HepG2 (cell line): ENCODE data around the gene ACADVL. TPM values are rescaled to one million over a fixed set of nuclear protein-coding genes. Genes with fewer than 3 reads are reported as not detected.

Source experiments
- ARID5B ChIP-seq: IDR thresholded peaks from 2 replicates; pipeline ENCODE4 v1.4.0; 2020; ENCODE audit warnings: mild to moderate bottlenecking, missing genetic modification reagents
- CSRNP2 ChIP-seq: sonication (generic); formaldehyde crosslinking; conservative IDR thresholded peaks from 2 replicates; pipeline ENCODE4 v1.8.0; 2022; ENCODE audit warnings: low read depth, missing genetic modification reagents
- GATAD1 ChIP-seq: IDR thresholded peaks from 2 replicates; pipeline ENCODE4 v1.6.1; 2016; ENCODE audit warnings: missing genetic modification reagents, missing compliant biosample characterization
- GRHL1 ChIP-seq: sonication (generic); formaldehyde crosslinking; conservative IDR thresholded peaks from 2 replicates; pipeline ENCODE4 v1.8.0; 2022; ENCODE audit warnings: missing genetic modification reagents
- ISX ChIP-seq: sonication (generic); formaldehyde crosslinking; conservative IDR thresholded peaks from 2 replicates; pipeline ENCODE4 v1.5.0; 2020; ENCODE audit warnings: missing genetic modification reagents
- MAFK ChIP-seq, 2 experiments: IDR thresholded peaks in 1 of 2; conservative IDR thresholded peaks in 1 of 2; 2 replicates each; pipeline ENCODE4 v1.6.1; 2011; ENCODE audit warnings: improper control_type of control experiment in 2 of 2, low read length in 2 of 2
- POLR2AphosphoS2 ChIP-seq: IDR thresholded peaks from 2 replicates; pipeline ENCODE4 v1.6.1; 2011; ENCODE audit warnings: low read depth, low read length, improper control_type of control experiment
- POLR2G ChIP-seq: fragments of 200-400 bp; formaldehyde crosslinking; IDR thresholded peaks from 2 replicates; pipeline ENCODE4 v1.6.1; 2018; ENCODE audit warnings: mild to moderate bottlenecking, low read depth, low read length, moderate library complexity
- PREB ChIP-seq: sonication (generic); formaldehyde crosslinking; IDR thresholded peaks from 2 replicates; pipeline ENCODE4 v1.4.0; 2020; ENCODE audit warnings: missing genetic modification reagents
- SOX6 ChIP-seq, 2 experiments: fragments of 450-650 bp in 1 of 2; sonication (generic) in 1 of 2; formaldehyde crosslinking in 1 of 2; IDR thresholded peaks; 2 replicates each; pipeline versions ENCODE4 v1.4.0 to v1.6.1; 2017 to 2020; ENCODE audit warnings: antibody characterized with exemption in 1 of 2, mild to moderate bottlenecking in 1 of 2, missing genetic modification reagents in 1 of 2
- SSRP1 ChIP-seq: IDR thresholded peaks from 2 replicates; pipeline ENCODE4 v1.6.1; 2016; ENCODE audit warnings: control low read depth
- ZC3H4 ChIP-seq: sonication (generic); formaldehyde crosslinking; IDR thresholded peaks from 2 replicates; pipeline ENCODE4 v1.4.0; 2020; ENCODE audit warnings: missing genetic modification reagents, borderline replicate concordance
- ZGPAT ChIP-seq: IDR thresholded peaks from 2 replicates; pipeline ENCODE4 v1.6.1; 2016; ENCODE audit warnings: mild to moderate bottlenecking
- ZNF512B ChIP-seq: sonication (generic); formaldehyde crosslinking; IDR thresholded peaks from 2 replicates; pipeline ENCODE4 v1.5.1; 2020; ENCODE audit warnings: missing genetic modification reagents, mild to moderate bottlenecking, borderline replicate concordance
- ZNF746 ChIP-seq: sonication (generic); formaldehyde crosslinking; IDR thresholded peaks from 2 replicates; pipeline ENCODE4 v1.8.0; 2022; ENCODE audit warnings: mild to moderate bottlenecking, missing genetic modification reagents
- polyA plus RNA-seq, 8 experiments: library from polyadenylated mRNA; depleted of rRNA in 3 of 8; stranded (reverse) in 7 of 8; unstranded in 1 of 8; fragments of >200 nt; fragmentation: Illumina TruSeq in 4 of 8; extraction: Trizol in 4 of 8; gene quantifications; 2 replicates each; pipeline versions ENCODE4 v1.2.1 to v1.2.3, GENCODE V29; 2011 to 2016; ENCODE audit warnings: low read depth in 4 of 8, missing spikeins in 1 of 8, mixed read lengths in 1 of 8; ENCODE audit not compliant: insufficient read depth in 1 of 8
- total RNA-seq, 5 experiments: library from RNA; depleted of rRNA; stranded (reverse); fragments of >200 nt; fragmentation: Illumina TruSeq; extraction: Trizol; gene quantifications; 2 replicates each; pipeline ENCODE4 v1.2.3, GENCODE V29; 2016; ENCODE audit warnings: low read depth in 1 of 5

Gene ACADVL
- total and polyA plus RNA-seq, 2 of the 13 experiments (the other 11 are each of a cell fraction or from before 2014, with no cell fraction given): 219 to 412 TPM

- TF ChIP-seq ZNF512B (CRISPR knock-in tag): no peak
- no peak for TF ChIP-seq GRHL1
- TF ChIP-seq ZNF746 (CRISPR knock-in tag): no peak
- TF ChIP-seq ZGPAT (CRISPR knock-in tag): no peak
- no peak for TF ChIP-seq ISX (CRISPR knock-in tag)
- no peak for TF ChIP-seq PREB (CRISPR knock-in tag)
- peak; percentile 60; the same call in 1 of the 2 replicates for TF ChIP-seq POLR2G
- no peak for TF ChIP-seq ARID5B (CRISPR knock-in tag)
- no peak for TF ChIP-seq CSRNP2 (CRISPR knock-in tag)
- TF ChIP-seq SSRP1: no peak
- no peak for TF ChIP-seq MAFK (conservative IDR thresholded peaks at IDR 0.05 in 1 of 2, IDR thresholded peaks at IDR 0.05 in 1 of 2; ENCODE audit: low read length in 2 of 2)
- no peak for TF ChIP-seq ZC3H4 (CRISPR knock-in tag)
- no peak for TF ChIP-seq POLR2AphosphoS2
- no peak for TF ChIP-seq SOX6 (IDR thresholded peaks at IDR 0.05)
- 0 out of 2 replicates have a peak, but pooled peaks have one; percentile 12 for TF ChIP-seq SOX6 (CRISPR knock-in tag; IDR thresholded peaks at IDR 0.05)
- no peak for TF ChIP-seq GATAD1 (CRISPR knock-in tag)
Measured at GRCh38 chr17:7260651-7261378, 41.1 kb downstream of the ACADVL start (continued).
